HEK293 (cell line): Measurements from ENCODE around the gene DMAC2L.
"Not testable (repeated sequence)": the region's sequence is repeated elsewhere in the genome, so short reads cannot be mapped to it uniquely, and the experiment has no call there.

Source experiments
- CTCF ChIA-PET: fragments of 350-600 bp; formaldehyde crosslinking; extraction: SDS; loops from one replicate; lab custom pipeline; 2021; ENCODE audit warnings: antibody characterized with exemption; lab: Yijun Ruan, JAX
- POLR2A ChIA-PET: fragments of 300-600 bp; formaldehyde crosslinking; extraction: SDS; loops from one replicate; lab custom pipeline; 2020; ENCODE audit warnings: antibody characterized with exemption, inconsistent platforms; lab: Yijun Ruan, JAX
- H3K27ac ChIP-seq: fragments of 200-500 bp; sonication (Bioruptor generic); 2 replicates; pipeline ENCODE4 v1.5.1; 2014; ENCODE audit warnings: low read depth, low read length, control low read depth, inconsistent platforms; ENCODE audit errors: extremely low read depth
- H3K36me3 ChIP-seq, 2 experiments: fragments of 200-500 bp in 1 of 2; sonication (Bioruptor generic) in 1 of 2; 1 replicate in 1 of 2; 2 replicates in 1 of 2; pipeline ENCODE4 v1.5.1; 2014 to 2017; ENCODE audit warnings: inconsistent platforms in 2 of 2, low read length in 2 of 2; ENCODE audit not compliant: control insufficient read depth in 2 of 2, insufficient read depth in 1 of 2
- H3K4me1 ChIP-seq: fragments of 200-500 bp; sonication (Bioruptor generic); 2 replicates; pipeline ENCODE4 v1.5.1; 2014; ENCODE audit warnings: mild to moderate bottlenecking, low read length, inconsistent platforms; ENCODE audit not compliant: control insufficient read depth, insufficient read depth
- H3K4me3 ChIP-seq: 2 replicates; pipeline ENCODE4 v1.5.1; 2011; ENCODE audit warnings: low read depth, mild to moderate bottlenecking, control low read depth, low read length, moderate library complexity
- H3K9me3 ChIP-seq: fragments of 200-500 bp; sonication (Bioruptor generic); 2 replicates; pipeline ENCODE4 v1.5.1; 2014; ENCODE audit warnings: low read depth, low read length, inconsistent platforms; ENCODE audit not compliant: control insufficient read depth, insufficient read depth
- ATF2 ChIP-seq: fragments of 450-650 bp; formaldehyde crosslinking; IDR thresholded peaks from 2 replicates; pipeline ENCODE4 v1.5.1; 2016; ENCODE audit warnings: missing biosample characterization, missing genetic modification characterization, low read depth
- GFI1B ChIP-seq: fragments of 450-650 bp; formaldehyde crosslinking; IDR thresholded peaks from 2 replicates; pipeline ENCODE4 v1.5.1; 2016; ENCODE audit warnings: missing biosample characterization, missing genetic modification characterization
- KLF16 ChIP-seq: fragments of 450-650 bp; formaldehyde crosslinking; IDR thresholded peaks from 2 replicates; pipeline ENCODE4 v1.5.1; 2017; ENCODE audit warnings: missing biosample characterization, missing genetic modification characterization
- KLF17 ChIP-seq: fragments of 450-650 bp; formaldehyde crosslinking; IDR thresholded peaks from 2 replicates; pipeline ENCODE4 v1.5.1; 2016; ENCODE audit warnings: missing biosample characterization, missing genetic modification characterization
- PRDM4 ChIP-seq: fragments of 450-650 bp; formaldehyde crosslinking; IDR thresholded peaks from 2 replicates; pipeline ENCODE4 v1.5.1; 2017; ENCODE audit warnings: missing biosample characterization, missing genetic modification characterization
- SP2 ChIP-seq: fragments of 450-650 bp; formaldehyde crosslinking; IDR thresholded peaks from 2 replicates; pipeline ENCODE4 v1.5.1; 2016; ENCODE audit warnings: missing biosample characterization, missing genetic modification characterization
- ZBTB10 ChIP-seq: fragments of 450-650 bp; formaldehyde crosslinking; IDR thresholded peaks from 2 replicates; pipeline ENCODE4 v1.5.1; 2016; ENCODE audit warnings: missing biosample characterization, missing genetic modification characterization
- ZBTB7A ChIP-seq: fragments of 450-650 bp; formaldehyde crosslinking; IDR thresholded peaks from 2 replicates; pipeline ENCODE4 v1.5.1; 2016; ENCODE audit warnings: low read depth, missing biosample characterization, missing genetic modification characterization
- ZFP69B ChIP-seq: fragments of 450-650 bp; formaldehyde crosslinking; IDR thresholded peaks from 2 replicates; pipeline ENCODE4 v1.5.1; 2016; ENCODE audit warnings: missing biosample characterization, missing genetic modification characterization
- ZNF146 ChIP-seq: fragments of 450-650 bp; formaldehyde crosslinking; IDR thresholded peaks from 2 replicates; pipeline ENCODE4 v1.5.1; 2016; ENCODE audit warnings: missing biosample characterization, missing genetic modification characterization
- ZNF26 ChIP-seq: fragments of 450-650 bp; formaldehyde crosslinking; IDR thresholded peaks from 2 replicates; pipeline ENCODE4 v1.5.1; 2016; ENCODE audit warnings: missing biosample characterization, missing genetic modification characterization
- ZNF362 ChIP-seq: fragments of 450-650 bp; formaldehyde crosslinking; IDR thresholded peaks from 2 replicates; pipeline ENCODE4 v1.5.1; 2016; ENCODE audit warnings: missing biosample characterization, missing genetic modification characterization
- ZNF37A ChIP-seq: fragments of 450-650 bp; IDR thresholded peaks from 2 replicates; pipeline ENCODE4 v1.5.1; 2018; ENCODE audit warnings: missing biosample characterization, missing genetic modification characterization
- ZNF513 ChIP-seq: fragments of 450-650 bp; IDR thresholded peaks from 2 replicates; pipeline ENCODE4 v1.5.1; 2018; ENCODE audit warnings: missing biosample characterization, missing genetic modification characterization
- ZNF530 ChIP-seq: fragments of 450-650 bp; formaldehyde crosslinking; IDR thresholded peaks from 2 replicates; pipeline ENCODE4 v1.5.1; 2016; ENCODE audit warnings: low read depth, missing biosample characterization, missing genetic modification characterization
- ZNF677 ChIP-seq: fragments of 450-650 bp; IDR thresholded peaks from 2 replicates; pipeline ENCODE4 v1.5.0; 2018; ENCODE audit warnings: missing biosample characterization, mild to moderate bottlenecking, missing genetic modification characterization, moderate library complexity
- ZSCAN23 ChIP-seq: fragments of 450-650 bp; formaldehyde crosslinking; IDR thresholded peaks from 2 replicates; pipeline ENCODE4 v1.5.1; 2016; ENCODE audit warnings: missing biosample characterization, missing genetic modification characterization
- ZXDB ChIP-seq: fragments of 450-650 bp; formaldehyde crosslinking; IDR thresholded peaks from 2 replicates; pipeline ENCODE4 v1.5.1; 2016; ENCODE audit warnings: missing biosample characterization, missing genetic modification characterization

The DMAC2L gene

GRCh38 chr14:50354527-50354926, 42.4 kb downstream of the DMAC2L start (continued):
- TF ChIP-seq KLF16 (tag by site-specific recombination), result no peak
- TF ChIP-seq PRDM4, result no peak
- TF ChIP-seq ZNF362 (tag by site-specific recombination), result no peak
- TF ChIP-seq ZNF26 (tag by site-specific recombination), result no peak
- TF ChIP-seq ZBTB10 (tag by site-specific recombination), result no peak
- no peak for TF ChIP-seq SP2
- TF ChIP-seq, all 188 proteins: peak for 0

- no peak overlapping the region for H3K4me3 ChIP-seq
- H3K4me1 ChIP-seq, result peaks cover 2% of the 10 kb centered on the region
- H3K36me3 ChIP-seq, result no peaks in the 10 kb centered on the region
- TF ChIP-seq ZFP69B (tag by site-specific recombination) (no peak), ZNF513 (tag by site-specific recombination) (no peak)
- TF ChIP-seq, all 188 proteins: peak for 0
- ChIA-PET POLR2A (no interaction called here), CTCF (interaction anchor here (0.5 to 0.6 kb wide), 3 partner anchors 30 to 176 kb away, joined by 3 to 6 read pairs (median 5); no protein-coding TSS in a partner anchor)
- Histone ChIP-seq H3K27ac (no peak overlapping the region), H3K9me3 (no peaks in the 10 kb centered on the region)
Measured at GRCh38 chr14:50355692-50356091, 43.6 kb downstream of the DMAC2L start.

- CTCF ChIA-PET, result interaction anchor here (0.5 kb wide), 1 partner anchor 29 kb away, joined by 5 read pairs; no protein-coding TSS in a partner anchor
- H3K4me3 ChIP-seq, H3K36me3 ChIP-seq, H3K27ac ChIP-seq, H3K4me1 ChIP-seq, H3K9me3 ChIP-seq, POLR2A ChIA-PET: not testable (repeated sequence)
- peak; percentile 79; the same call in 1 of the 2 replicates for TF ChIP-seq ZNF146 (tag by site-specific recombination)
Measured at GRCh38 chr14:50356283-50356682, 44.2 kb downstream of the DMAC2L start.

GRCh38 chr14:50357124-50357523, 45.0 kb downstream of the DMAC2L start:
- ChIA-PET POLR2A (no interaction called here), CTCF (no interaction called here)
- H3K4me3 ChIP-seq, result no peak overlapping the region
- TF ChIP-seq ZNF677 (tag by site-specific recombination) (no peak), KLF17 (tag by site-specific recombination) (no peak), GFI1B (no peak), ZNF37A (tag by site-specific recombination) (no peak), ZXDB (tag by site-specific recombination) (no peak), SP2 (no peak), ZSCAN23 (tag by site-specific recombination) (no peak), ATF2 (tag by site-specific recombination) (no peak), ZNF530 (tag by site-specific recombination) (no peak), ZBTB7A (tag by site-specific recombination) (no peak)

More at GRCh38 chr14:50357124-50357523, 45.0 kb downstream of the DMAC2L start:
- H3K9me3 ChIP-seq, result no peaks in the 10 kb centered on the region
- no peaks in the 10 kb centered on the region for H3K36me3 ChIP-seq
- peaks cover 2% of the 10 kb centered on the region for H3K4me1 ChIP-seq
- H3K27ac ChIP-seq, result no peak overlapping the region
